Right renal pelvis (tissue), 4 donors: Measurements from ENCODE around the gene ACVR1. TPM values are rescaled to one million over a fixed set of nuclear protein-coding genes. Genes with fewer than 3 reads are reported as not detected.
"Not testable (repeated sequence)": the region's sequence is repeated elsewhere in the genome, so short reads cannot be mapped to it uniquely, and the experiment has no call there.

Experiments
- DNase-seq, 4 donors: peaks; one replicate each; pipeline ENCODE4 v3.0.0-alpha.2; 2013; ENCODE audit warnings: low read depth in 4 of 4, low spot score in 3 of 4, missing footprints in 1 of 4
- polyA plus RNA-seq, 4 donors: library from polyadenylated mRNA; unstranded; fragments of 120-200 nt; gene quantifications; one replicate each; pipeline ENCODE4 v1.2.1, GENCODE V29; 2013; ENCODE audit not compliant: insufficient read length in 4 of 4

ACVR1 gene
- polyA plus RNA-seq, 4 donors, result 26.1 to 34.6 (median 31.6) TPM

DNA sequence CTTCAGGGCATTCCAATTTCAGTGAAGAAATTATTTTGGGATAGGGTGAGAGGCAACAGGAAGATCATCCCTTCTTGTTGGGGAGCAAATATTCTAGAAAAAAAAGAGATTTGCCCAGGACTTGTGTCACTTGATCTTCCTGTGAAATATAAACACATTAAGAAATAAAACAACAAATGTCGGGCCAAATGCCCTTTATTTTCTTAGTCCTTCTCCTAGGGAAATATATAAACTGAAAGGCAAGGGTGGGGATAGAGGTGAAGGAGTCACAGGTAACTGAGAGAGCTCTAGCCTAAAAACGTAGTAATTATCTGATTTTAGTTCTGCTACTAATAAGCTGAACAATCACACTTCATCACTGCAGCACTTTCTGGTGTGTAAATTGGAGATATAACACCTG is 142.9 kb downstream of the ACVR1 start:
- no peak for DNase-seq

- DNase-seq, result no peak
Observed at GRCh38 chr2:157732596-157732995, 143.5 kb downstream of the ACVR1 start.

- DNase-seq, result no peak
Observed at GRCh38 chr2:157727693-157728092, 148.4 kb downstream of the ACVR1 start.

DNA sequence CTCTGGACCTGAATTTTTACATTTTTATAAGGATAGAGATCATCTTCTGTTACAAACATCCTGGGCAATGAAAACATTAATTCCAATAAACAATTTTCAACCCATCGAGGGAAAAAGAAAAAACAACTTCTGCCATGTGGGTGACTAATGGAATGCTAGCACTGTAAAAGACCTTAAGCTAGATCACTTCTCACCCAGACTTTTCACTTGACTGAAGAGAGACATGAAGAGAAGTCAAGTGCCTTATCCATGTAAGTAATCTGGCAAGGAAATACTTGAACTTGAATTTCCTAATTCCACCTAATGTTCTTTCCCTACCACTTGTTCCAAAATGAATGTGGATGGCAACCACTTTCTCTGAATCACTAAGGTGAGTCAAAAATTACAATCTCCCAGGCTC is 149.2 kb downstream of the ACVR1 start:
- no peak for DNase-seq

DNA sequence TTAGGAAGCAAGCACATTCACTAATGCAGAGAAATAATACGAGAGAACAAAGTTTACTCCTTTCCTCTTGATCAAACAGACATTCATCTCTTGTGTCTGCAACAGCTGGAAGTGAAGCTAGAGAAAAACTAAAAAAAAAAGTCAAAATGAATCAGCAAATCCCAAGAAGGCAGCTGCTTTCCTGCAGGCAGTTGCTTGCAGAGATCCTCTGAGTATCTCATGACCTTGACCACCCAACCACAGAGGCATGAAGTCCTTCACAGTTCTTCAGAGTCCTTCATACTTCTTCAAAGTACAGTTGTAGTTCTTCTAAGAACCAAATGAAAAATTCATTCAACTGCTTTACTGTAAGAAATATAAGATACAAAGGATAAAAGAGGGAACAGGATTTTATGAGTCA is 150.3 kb downstream of the ACVR1 start:
- DNase-seq, result no peak

GRCh38 chr2:157722580-157723234 is 153.4 kb downstream of the ACVR1 start:
- DNase-seq, result no peak

- no peak for DNase-seq
Observed at GRCh38 chr2:157720504-157720903, 155.6 kb downstream of the ACVR1 start.

DNA sequence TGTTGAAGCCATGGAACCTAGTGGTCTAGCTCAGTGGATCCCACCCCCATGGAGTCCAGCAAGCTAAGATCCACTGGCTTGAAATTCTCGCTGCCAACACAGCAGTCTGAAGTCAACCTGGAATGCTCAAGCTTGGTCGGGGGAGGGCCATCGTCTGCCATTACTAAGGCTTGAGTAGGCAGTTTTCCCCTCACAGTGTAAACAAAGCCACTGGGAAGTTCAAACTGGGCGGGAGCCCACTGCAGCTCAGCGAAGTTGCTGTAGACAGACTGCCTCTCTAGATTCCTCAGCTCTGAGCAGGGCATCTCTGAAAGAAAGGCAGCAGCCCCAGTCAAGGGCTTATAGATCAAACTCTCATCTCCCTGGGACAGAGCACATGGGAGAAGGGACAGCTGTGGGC is 171.5 kb downstream of the ACVR1 start:
- not testable (repeated sequence) for DNase-seq

DNA sequence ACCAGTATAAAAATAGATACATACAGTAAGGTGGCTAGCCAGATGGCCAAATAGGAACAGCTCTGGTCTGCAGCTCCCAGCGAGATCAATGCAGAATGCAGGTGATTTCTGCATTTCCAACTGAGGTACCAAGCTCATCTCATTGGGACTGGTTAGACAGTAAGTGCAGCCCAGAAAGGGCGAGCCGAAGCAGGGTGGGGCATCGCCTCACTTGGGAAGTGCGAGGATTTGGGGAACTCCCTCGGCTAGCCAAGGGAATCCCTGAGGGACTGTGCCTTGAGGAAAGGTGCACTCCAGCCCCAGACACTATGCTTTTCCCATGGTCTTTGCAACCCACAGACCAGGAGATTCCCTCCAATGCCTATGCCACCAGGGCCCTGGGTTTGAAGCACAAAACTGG is 172.0 kb downstream of the ACVR1 start:
- DNase-seq, result not testable (repeated sequence)

DNA sequence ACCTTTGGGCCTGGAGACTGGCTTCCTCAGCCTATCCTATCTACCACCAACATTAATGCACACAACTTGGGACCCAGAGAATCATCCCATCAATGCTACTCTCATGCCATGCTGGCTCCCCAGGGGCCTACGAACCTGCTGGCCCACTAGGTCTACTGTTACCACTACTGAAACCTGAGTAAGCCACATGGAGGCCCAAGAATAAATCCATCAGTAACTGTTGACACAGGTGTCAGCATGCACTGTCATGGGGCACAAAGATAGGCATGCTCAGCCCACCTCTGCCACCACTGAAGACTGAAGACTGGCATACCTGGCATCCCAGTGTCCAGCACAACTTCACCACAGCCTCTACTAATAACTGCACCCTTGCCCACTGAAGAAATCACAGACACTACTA is 176.3 kb downstream of the ACVR1 start:
- DNase-seq, result no peak

DNA sequence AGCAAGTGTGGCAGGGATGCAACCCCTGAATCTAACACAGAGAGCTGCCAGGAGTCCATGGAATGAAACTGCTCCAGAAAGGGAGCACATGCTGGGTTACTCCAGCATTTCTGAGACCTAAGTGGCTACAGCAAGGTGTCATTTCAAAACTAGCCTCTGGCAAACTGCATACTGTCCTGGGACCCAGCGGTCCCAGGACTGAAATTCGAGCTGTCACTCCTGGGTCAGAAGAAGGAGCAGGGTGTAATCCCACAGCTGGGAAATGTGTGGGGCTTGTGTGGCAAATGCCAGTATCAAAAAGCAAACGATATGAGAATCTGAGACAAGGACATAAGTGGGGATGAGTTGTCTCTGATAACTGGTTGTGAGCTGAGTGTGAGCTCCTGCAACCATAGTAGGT is 177.1 kb downstream of the ACVR1 start:
- DNase-seq, result no peak

GRCh38 chr2:157698430-157698829 is 177.7 kb downstream of the ACVR1 start:
- no peak for DNase-seq

- no peak for DNase-seq
Observed at GRCh38 chr2:157696036-157696435, 180.1 kb downstream of the ACVR1 start.

- DNase-seq, result no peak
Observed at GRCh38 chr2:157692768-157693167, 183.4 kb downstream of the ACVR1 start.

- no peak for DNase-seq
Observed at GRCh38 chr2:157691695-157692094, 184.4 kb downstream of the ACVR1 start.

- DNase-seq, result no peak
Observed at GRCh38 chr2:157691131-157691530, 185.0 kb downstream of the ACVR1 start.

Other genes with a start within 250 kb of the ACVR1 start
- gene ACVR1C, start 247.5 kb downstream of the ACVR1 start, polyA plus RNA-seq, result under 1 TPM; 0.14 to 0.35 (median 0.19) TPM
- gene UPP2, start 225.5 kb upstream of the ACVR1 start, polyA plus RNA-seq, result 10 to 100 TPM in 1 of 4 donors, 1 to 10 TPM in 3; 3.7 to 13.5 (median 8.5) TPM